Measurements from ENCODE around the gene TAF1B.

DNA sequence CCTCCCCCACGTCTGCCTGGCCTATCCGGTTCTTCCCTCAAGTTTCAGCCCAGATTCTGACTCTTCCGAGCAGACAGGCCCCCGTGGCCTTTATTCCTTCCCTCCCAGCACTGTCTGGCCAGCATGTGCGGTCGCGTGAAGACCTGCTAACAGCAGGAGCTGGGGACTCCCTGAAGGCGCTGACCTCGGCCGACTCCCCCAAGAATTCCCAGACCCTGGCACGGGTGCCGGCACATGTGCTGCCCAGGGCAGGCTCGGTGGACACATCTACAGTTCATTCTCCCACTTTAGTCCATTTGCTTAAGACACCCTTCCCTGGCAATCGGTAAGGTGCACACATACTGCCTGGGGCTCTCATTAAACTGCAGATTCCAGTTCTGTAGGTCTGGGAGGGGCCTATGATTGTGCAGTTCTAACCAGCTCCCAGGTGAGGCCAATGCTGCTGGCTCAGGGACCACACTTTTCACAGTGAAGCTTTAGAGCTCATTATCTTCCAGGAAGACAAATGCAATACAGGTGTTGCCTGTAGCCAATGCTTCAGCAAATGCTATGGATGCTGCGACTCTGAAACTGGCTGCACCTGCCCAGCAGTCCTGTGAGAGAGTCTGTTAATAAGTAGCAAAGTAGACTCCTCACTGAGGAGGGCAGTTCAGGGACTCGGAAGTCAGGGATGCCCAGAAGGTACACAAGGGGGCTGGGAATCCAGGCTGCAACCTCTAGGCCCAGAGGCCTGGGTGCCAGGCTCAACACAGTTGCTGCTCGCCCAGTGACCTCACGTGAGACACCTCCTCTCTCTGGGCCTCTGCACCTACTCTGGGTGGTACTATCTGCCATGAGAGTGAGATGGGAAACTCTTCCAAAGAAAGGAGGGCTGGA, 45.4 kb upstream of the TAF1B start:
- TF ChIP-seq ZNF274 (IDR thresholded peaks at IDR 0.05; ENCODE audit: low read depth, low read length) (no peak), YY1 (IDR thresholded peaks at IDR 0.05; ENCODE audit: insufficient read depth, insufficient read length) (no peak)
